RWPE2 (cell line): Measurements from ENCODE around the gene RPN2.
A peak's percentile ranks its signal among the peaks of the same experiment; 100 is the strongest.

Experiments
- ATAC-seq: fragments of 200-7000 bp; cut with Tn5 transposase; 3 replicates; pipeline ENCODE4 v1.9.1; 2021; ENCODE audit warnings: low read depth
- DNase-seq: peaks from one replicate; pipeline ENCODE4 v3.0.0-alpha.2; 2020; ENCODE audit warnings: low spot score
- H3K27ac ChIP-seq: fragments of 450-650 bp; 2 replicates; pipeline ENCODE4 v1.5.1; 2017; ENCODE audit warnings: mild to moderate bottlenecking; ENCODE audit not compliant: poor library complexity, severe bottlenecking
- H3K27me3 ChIP-seq: fragments of 250-450 bp; sonication (Bioruptor Pico); 2 replicates; pipeline ENCODE4 v1.5.1; 2021; ENCODE audit warnings: mild to moderate bottlenecking, moderate library complexity; ENCODE audit not compliant: insufficient read depth, poor library complexity, severe bottlenecking
- H3K36me3 ChIP-seq: fragments of 250-450 bp; sonication (Bioruptor Pico); 2 replicates; pipeline ENCODE4 v1.5.1; 2020; ENCODE audit warnings: low read depth, mild to moderate bottlenecking, moderate library complexity
- H3K4me1 ChIP-seq: fragments of 250-450 bp; sonication (Bioruptor Pico); 2 replicates; pipeline ENCODE4 v1.5.1; 2021; ENCODE audit warnings: mild to moderate bottlenecking, moderate library complexity; ENCODE audit not compliant: insufficient read depth, poor library complexity, severe bottlenecking
- H3K4me3 ChIP-seq: fragments of 250-450 bp; sonication (Bioruptor Pico); 2 replicates; pipeline ENCODE4 v1.5.1; 2021; ENCODE audit warnings: mild to moderate bottlenecking, moderate library complexity; ENCODE audit not compliant: severe bottlenecking
- H3K9me3 ChIP-seq: fragments of 250-450 bp; sonication (Bioruptor Pico); 2 replicates; pipeline ENCODE4 v1.5.1; 2021; ENCODE audit warnings: mild to moderate bottlenecking, moderate library complexity; ENCODE audit not compliant: severe bottlenecking
- TF ChIP-seq, protein P1 (sequence below): fragments of 450-650 bp; IDR thresholded peaks from one replicate; pipeline ENCODE4 v1.5.1; 2017; ENCODE audit warnings: mild to moderate bottlenecking, moderate library complexity; ENCODE audit not compliant: poor library complexity, severe bottlenecking

The RPN2 gene

DNA sequence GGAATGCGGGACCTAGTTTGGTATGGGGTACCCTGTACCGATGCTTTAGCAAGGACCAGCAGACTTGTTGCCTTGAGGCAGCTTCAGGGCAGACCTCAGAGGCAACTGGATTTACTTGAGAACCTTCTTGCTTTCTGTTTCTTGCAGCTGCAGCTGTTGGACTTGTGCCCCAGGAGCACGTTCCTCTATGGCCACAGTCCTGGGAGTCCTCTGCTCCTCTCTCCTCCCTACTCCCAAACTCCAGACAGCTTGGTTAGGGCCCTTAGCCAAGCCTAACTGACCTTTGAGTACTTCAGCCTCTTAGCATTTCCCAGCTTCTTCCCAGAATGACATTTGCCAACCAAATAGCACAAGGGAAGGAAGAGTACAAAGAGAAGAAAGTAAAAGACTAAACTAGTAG, 47.8 kb downstream of the RPN2 start:
- peak; percentile 34 for DNase-seq
- Histone ChIP-seq H3K27me3 (no peaks in the 10 kb centered on the region), H3K36me3 (peaks cover 100% of the 10 kb centered on the region), H3K4me1 (peaks cover 3% of the 10 kb centered on the region), H3K27ac (no peak overlapping the region), H3K4me3 (no peak overlapping the region), H3K9me3 (no peaks in the 10 kb centered on the region)
- ATAC-seq, result no peak
- TF ChIP-seq, protein P1, sequence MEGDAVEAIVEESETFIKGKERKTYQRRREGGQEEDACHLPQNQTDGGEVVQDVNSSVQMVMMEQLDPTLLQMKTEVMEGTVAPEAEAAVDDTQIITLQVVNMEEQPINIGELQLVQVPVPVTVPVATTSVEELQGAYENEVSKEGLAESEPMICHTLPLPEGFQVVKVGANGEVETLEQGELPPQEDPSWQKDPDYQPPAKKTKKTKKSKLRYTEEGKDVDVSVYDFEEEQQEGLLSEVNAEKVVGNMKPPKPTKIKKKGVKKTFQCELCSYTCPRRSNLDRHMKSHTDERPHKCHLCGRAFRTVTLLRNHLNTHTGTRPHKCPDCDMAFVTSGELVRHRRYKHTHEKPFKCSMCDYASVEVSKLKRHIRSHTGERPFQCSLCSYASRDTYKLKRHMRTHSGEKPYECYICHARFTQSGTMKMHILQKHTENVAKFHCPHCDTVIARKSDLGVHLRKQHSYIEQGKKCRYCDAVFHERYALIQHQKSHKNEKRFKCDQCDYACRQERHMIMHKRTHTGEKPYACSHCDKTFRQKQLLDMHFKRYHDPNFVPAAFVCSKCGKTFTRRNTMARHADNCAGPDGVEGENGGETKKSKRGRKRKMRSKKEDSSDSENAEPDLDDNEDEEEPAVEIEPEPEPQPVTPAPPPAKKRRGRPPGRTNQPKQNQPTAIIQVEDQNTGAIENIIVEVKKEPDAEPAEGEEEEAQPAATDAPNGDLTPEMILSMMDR, result no peak

DNA sequence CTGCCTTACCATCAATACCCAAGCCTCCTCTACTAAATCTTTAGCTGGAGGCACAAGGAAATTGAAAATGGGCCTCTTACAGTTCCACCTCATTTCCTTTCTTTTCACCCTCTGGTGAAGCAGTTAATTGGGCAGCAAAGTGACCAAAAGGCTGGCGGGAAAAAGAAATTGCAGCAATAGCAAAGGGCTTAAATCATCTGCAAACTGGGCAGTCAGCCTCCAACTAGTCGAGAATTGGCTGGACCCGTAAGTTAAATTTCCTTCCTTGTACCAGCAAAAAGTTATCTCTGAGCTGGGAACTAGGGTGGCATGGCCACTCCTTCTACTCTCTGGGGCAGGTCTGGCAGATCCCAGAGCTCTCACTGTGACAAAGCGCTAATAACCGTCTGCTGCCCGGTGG, 49.0 kb downstream of the RPN2 start:
- Histone ChIP-seq H3K4me1 (no peaks in the 10 kb centered on the region), H3K36me3 (peaks cover 100% of the 10 kb centered on the region), H3K27me3 (no peaks in the 10 kb centered on the region), H3K9me3 (no peaks in the 10 kb centered on the region), H3K4me3 (no peak overlapping the region), H3K27ac (no peak overlapping the region)
- TF ChIP-seq, protein P1, result no peak
- no peak for ATAC-seq
- DNase-seq, result peak; percentile 26

DNA sequence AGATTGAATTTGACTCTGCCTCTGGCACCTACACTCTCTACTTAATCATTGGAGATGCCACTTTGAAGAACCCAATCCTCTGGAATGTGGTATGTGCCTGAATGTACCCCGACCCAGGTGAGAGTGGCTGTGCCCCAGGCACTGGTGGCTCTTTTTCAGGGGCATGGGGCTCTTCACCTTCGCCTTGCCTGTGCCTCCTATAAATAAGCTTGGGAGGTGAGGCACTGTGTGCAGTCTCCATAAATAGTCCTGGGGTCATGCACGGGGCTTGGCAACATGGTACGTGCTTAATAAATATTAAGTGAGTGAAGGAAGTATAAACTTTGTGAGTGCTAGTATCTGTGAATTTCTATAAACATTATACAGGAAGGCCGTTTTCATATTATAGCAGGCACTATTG, 49.5 kb downstream of the RPN2 start:
- Histone ChIP-seq H3K4me3 (no peak overlapping the region), H3K27me3 (no peaks in the 10 kb centered on the region), H3K36me3 (peaks cover 100% of the 10 kb centered on the region), H3K9me3 (no peaks in the 10 kb centered on the region), H3K4me1 (no peaks in the 10 kb centered on the region), H3K27ac (no peak overlapping the region)
- TF ChIP-seq, protein P1, result no peak
- no peak for ATAC-seq
- peak; percentile 44 for DNase-seq

DNA sequence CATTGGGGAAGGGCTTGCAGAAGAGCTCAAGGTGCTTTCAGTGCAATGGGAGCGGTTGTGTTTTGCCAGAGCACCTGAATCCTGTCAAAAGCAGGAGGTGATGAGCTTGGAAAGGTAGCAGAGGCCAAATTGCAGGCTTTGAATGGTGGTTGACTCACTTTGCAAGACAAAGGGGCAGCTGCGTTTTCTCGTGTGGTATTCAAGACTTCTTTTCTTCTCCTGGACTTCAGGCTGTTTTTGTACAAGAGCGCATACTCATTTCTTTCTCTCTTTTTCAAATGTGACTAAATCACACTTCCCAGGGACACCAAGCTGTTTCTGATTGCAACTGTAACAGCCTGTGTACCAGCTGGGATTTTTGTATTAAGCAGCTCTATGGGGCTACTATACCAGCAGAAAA, 50.2 kb downstream of the RPN2 start:
- ATAC-seq, result no peak
- no peak overlapping the region for H3K4me3 ChIP-seq
- H3K36me3 ChIP-seq, result peaks cover 100% of the 10 kb centered on the region
- no peak overlapping the region for H3K27ac ChIP-seq
- no peaks in the 10 kb centered on the region for H3K4me1 ChIP-seq
- no peaks in the 10 kb centered on the region for H3K27me3 ChIP-seq
- H3K9me3 ChIP-seq, result no peaks in the 10 kb centered on the region
- peak; percentile 48 for DNase-seq
- TF ChIP-seq, protein P1, result no peak

DNA sequence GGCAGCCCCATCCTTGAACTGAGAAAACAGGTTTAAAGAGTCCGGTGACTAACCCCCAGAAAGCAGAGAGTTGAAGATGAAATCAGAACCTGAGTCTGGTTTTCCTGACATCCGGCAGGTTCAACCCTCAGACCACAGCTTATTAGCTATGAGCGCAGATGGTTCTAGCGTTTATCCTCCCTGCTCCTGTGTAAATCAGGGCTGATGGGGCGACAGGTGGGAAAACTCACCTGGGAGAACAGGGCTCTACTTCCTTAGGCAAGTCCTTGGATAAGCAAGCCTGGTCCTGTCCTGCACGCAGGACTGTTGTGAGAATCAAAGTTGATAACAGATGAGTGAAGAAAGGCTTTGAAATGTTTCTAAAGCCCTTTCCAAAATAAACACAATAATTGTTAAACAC, 51.1 kb downstream of the RPN2 start:
- peaks cover 100% of the 10 kb centered on the region for H3K36me3 ChIP-seq
- H3K27me3 ChIP-seq, result no peaks in the 10 kb centered on the region
- H3K9me3 ChIP-seq, result no peaks in the 10 kb centered on the region
- H3K4me1 ChIP-seq, result no peaks in the 10 kb centered on the region
- ATAC-seq (no peak), DNase-seq (peak; percentile 29)
- TF ChIP-seq, protein P1, result no peak
- H3K27ac ChIP-seq, result no peak overlapping the region
- H3K4me3 ChIP-seq, result no peak overlapping the region
